Inflammatory macrophage (primary cell): Measurements from ENCODE around the gene NXN.
"Not testable (repeated sequence)": the region's sequence is repeated elsewhere in the genome, so short reads cannot be mapped to it uniquely, and the experiment has no call there.

Source experiments
- DNase-seq, 2 donors: peaks; one replicate each; pipeline ENCODE4 v3.0.0-alpha.2; 2020 to 2022

NXN gene

GRCh38 chr17:916315-916714, 63.3 kb downstream of the NXN start:
- no peak for DNase-seq

GRCh38 chr17:915538-916201, 63.9 kb downstream of the NXN start:
- peak; percentile 72 to 77 for DNase-seq

DNA sequence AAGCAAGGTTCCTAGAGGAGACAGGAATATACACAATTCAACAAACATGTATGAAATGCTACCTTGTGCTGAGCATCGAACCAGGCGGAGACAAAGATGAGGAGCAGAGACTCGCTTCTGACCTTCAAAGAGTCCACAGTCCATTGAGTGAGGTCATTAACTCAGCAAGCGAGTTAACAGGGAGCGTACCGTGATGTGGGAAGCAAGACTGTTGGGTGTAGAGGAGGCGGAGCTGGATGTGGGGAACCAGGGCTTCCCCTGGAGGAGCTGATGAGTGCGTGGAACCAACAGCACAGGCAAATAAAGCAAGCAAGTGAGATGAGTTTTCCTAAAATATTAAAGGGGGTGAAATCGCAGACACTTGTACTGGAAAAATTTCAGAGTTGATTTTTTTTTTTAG, 65.0 kb downstream of the NXN start:
- no peak for DNase-seq

DNA sequence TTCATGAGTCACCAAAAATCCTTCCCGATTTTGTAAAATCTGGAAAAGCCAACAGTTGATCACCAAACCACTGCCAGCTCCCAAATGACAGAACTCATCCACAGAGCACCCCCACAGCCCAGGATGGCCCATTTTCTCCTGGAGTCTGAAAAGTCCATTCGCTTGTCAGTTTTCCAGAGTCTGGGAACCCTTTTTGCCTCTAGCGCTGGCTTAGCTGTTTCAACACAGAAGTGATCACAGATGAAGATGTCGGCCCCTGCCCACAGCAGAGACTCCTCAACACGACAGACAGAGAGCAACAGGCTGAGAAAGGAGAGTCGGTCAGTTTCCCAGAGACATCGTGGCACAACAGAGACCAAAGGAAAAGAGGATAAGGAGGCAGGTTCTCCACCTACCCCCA, 66.4 kb downstream of the NXN start:
- no peak for DNase-seq

GRCh38 chr17:909642-910323, 69.8 kb downstream of the NXN start:
- DNase-seq, result peak; percentile 5 to 20

- no peak for DNase-seq
These were observed 71.9 kb downstream of the NXN start for GRCh38 chr17:907725-908124.

GRCh38 chr17:905708-906107, 73.9 kb downstream of the NXN start:
- not testable (repeated sequence) for DNase-seq

DNA sequence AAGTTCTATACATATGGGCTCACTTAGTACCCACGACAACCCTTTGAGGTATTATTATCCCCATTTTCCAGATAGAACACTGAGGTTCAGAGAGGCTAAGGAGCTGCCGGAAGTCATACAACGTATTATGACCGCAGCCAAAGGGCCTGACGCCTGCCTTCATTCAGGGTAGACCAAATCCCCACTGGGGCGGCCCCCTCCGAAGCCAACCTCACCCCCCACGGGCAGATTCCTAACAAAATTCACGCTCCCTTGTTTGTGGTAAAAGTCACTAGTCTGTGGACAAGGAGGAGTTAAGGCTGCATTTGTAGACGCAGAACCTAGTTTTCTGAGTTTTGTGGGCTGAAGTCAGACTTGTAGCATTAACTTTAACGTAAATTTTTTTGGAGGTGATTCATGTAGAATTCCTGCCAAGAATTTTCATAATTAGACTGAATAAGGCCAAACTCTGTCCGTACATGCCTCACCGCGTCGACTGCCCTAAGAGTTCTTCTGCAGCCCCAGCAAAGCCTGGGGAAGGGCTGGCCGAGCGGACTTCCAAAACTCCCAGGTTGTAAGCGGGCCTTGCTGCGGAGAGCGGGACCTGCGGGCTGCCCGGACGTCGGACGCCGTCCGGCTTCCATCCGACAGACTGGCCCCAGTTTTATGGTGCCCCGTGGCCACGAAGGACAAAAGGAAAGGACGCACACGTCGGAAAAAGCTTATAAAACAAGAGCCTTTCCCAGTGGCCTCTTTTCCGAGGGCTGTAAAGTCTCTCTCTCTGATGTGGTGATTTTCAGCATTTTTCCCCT, 75.7 kb downstream of the NXN start:
- DNase-seq, result no peak

- no peak for DNase-seq
These were observed 77.1 kb downstream of the NXN start for GRCh38 chr17:902463-902862.

- DNase-seq, result no peak
These were observed 77.6 kb downstream of the NXN start for GRCh38 chr17:901964-902363.

DNA sequence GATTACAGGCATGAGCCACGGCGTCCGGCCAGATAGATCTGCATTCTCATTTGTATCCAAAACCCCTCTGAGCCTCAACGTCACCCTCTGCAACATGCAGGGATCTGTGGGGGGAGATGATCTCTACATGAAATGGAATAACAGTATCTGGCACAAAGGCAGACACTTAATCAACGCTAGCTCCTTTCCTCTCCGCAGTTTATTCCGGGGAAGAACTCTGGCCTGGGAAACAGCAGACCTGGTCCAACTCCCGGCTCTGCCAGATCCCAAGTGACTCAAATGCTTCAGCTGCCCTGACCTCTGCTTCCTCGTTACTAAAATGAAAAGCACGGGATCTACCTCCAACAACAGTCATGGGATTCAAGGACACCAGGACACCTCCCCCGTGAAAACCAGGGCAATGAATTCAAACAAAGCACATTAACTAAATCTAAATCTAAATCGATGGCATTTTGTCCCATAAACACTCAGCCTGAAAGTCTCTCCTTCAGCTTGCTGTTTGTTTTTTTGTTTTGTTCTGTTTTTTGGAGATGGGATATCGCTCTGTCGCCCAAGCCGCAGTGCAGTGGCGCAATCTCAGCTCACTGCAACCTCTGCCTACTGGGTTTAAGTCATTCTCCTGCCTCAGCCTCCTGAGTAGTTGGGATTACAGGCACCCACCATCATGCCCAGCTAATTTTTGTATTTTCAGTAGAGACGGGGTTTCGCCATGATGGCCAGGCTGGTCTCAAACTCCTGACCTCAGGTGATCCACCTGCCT, 78.2 kb downstream of the NXN start:
- DNase-seq, result no peak

DNA sequence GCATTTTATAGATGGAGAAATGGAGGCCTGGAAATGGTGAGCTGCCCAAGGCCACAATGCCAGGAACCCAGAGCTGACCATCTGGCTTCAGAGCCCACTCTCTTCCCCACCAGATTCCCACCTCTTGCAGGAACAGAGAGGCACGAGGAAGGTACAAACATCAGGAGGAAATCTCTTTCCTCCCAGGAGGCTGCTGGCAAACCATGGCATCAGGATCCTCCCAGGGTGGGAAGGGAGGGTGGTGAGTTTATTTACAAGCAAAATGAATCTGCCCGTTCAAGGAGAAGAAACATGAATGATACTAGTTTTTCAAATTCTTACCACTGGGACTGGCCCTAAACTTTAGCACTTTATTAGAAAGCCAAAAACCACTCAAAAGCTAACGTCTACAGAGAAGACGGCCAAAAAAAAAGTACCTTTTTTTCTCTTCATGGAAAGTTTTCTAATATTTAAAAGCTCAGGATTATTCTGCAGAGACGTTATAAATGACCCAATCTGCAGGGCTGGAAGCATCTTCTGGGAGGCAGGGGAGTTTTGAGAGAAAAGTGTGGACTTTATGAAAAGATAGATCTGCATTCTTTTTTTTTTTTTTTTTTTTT, 79.1 kb downstream of the NXN start:
- DNase-seq, result no peak

GRCh38 chr17:897970-898619, 81.5 kb downstream of the NXN start:
- DNase-seq, result no peak

GRCh38 chr17:896953-897661, 82.5 kb downstream of the NXN start:
- DNase-seq, result peak; percentile 38 to 64

GRCh38 chr17:896454-896853, 83.1 kb downstream of the NXN start:
- no peak for DNase-seq

GRCh38 chr17:892958-893357, 86.6 kb downstream of the NXN start:
- no peak for DNase-seq

DNA sequence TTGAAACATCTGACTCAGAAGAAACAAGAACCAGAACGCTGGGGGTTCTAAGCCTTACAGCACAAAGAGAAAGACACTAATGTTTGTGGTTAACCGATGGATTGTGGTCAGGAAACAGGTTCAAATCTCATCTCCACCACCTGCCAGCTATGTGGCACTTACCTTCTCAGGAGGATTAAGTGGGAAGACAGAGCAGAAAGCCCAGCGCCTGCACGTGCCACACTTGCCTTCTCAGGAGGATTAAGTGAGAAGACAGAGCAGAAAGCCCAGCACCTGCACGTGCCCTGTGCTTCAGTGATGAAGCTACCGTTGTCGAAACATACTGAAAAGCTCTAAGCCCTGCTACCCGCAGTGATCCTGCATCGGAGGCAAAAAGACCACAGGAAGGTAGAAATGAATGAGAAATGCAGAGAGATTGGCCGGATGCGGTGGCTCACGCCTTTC, 90.6 kb downstream of the NXN start:
- no peak for DNase-seq

DNA sequence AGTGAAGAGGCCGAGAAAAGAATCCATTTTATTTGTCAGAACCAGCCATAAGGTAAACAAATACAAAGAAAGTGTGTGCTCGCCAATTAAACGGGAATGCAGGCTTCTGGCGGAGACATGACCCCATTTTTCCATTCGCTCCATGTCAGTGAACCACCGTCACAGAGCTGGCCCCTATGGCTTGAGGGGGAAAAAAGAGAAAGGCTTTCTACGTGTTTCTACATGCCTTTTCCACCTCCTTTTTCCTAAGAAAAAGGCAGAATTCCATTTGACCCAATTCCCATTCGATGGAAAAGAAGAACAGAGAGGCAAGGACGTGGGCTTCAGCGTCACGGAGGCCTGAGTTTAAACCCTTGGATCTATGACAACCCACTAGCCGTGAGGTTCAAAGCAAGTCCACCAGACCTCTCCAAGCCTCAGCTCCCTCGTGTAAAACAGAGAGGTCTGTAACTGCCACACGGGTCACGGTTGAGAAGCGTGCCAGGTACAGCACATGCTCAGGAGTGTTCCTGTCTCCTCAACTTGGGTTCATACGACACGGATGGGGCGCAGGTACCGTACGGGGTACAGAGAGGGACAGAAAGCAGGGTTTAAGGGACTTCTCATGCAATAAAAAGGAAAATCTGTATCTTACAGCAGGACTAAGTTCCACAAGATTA, 91.9 kb downstream of the NXN start:
- DNase-seq, result no peak

GRCh38 chr17:885971-886571, 93.5 kb downstream of the NXN start:
- DNase-seq, result no peak

- DNase-seq, result no peak
These were observed 96.0 kb downstream of the NXN start for GRCh38 chr17:883586-883962.
